ENCODE data around the gene CDS2. TPM values are rescaled to one million over a fixed set of nuclear protein-coding genes. Genes with fewer than 3 reads are reported as not detected.
A peak's percentile ranks its signal among the peaks of the same experiment; 100 is the strongest.

CDS2 gene
- total and polyA plus RNA-seq, 2 of the 13 experiments (the other 11 are each of a cell fraction or from before 2014, with no cell fraction given) = 81.3 to 153 TPM

GRCh38 chr20:5078399-5078958 lies 48.3 kb upstream of the CDS2 start (continued):
- no peak for TF ChIP-seq ZBTB40 (IDR thresholded peaks at IDR 0.05)
- no peak for TF ChIP-seq ZBTB40 (CRISPR knock-in tag; IDR thresholded peaks at IDR 0.05)
- TF ChIP-seq JUN (CRISPR knock-in tag; IDR thresholded peaks at IDR 0.05) = 0 out of 2 replicates have a peak, but pooled peaks have one; percentile 47
- TF ChIP-seq ZBTB38 (CRISPR knock-in tag; IDR thresholded peaks at IDR 0.05) = 0 out of 2 replicates have a peak, but pooled peaks have one; percentile 50
- TF ChIP-seq ZNF230 (CRISPR knock-in tag; IDR thresholded peaks at IDR 0.05) = peak; percentile 41; the same call in 1 of the 2 replicates
- no peak for TF ChIP-seq ZNF761 (CRISPR knock-in tag; conservative IDR thresholded peaks at IDR 0.05)
- no peak for TF ChIP-seq ZNF674 (CRISPR knock-in tag; IDR thresholded peaks at IDR 0.05; ENCODE audit: low read depth)
- TF ChIP-seq ERF (CRISPR knock-in tag; IDR thresholded peaks at IDR 0.05) = no peak
- peak; percentile 40; the same call in 1 of the 2 replicates for TF ChIP-seq TBX2 (CRISPR knock-in tag; IDR thresholded peaks at IDR 0.05; ENCODE audit: borderline replicate concordance)
- TF ChIP-seq TBP (CRISPR knock-in tag; IDR thresholded peaks at IDR 0.05) = no peak
- TF ChIP-seq KDM5A (IDR thresholded peaks at IDR 0.05; ENCODE audit: borderline replicate concordance, low read length) = no peak
- TF ChIP-seq NPAS2 (CRISPR knock-in tag; IDR thresholded peaks at IDR 0.05; ENCODE audit: borderline replicate concordance) = no peak
- TF ChIP-seq KDM2A (CRISPR knock-in tag; IDR thresholded peaks at IDR 0.05; ENCODE audit: borderline replicate concordance, low read depth) = no peak
- TF ChIP-seq SMARCC2 (IDR thresholded peaks at IDR 0.05) = no peak
- TF ChIP-seq RARA (CRISPR knock-in tag; IDR thresholded peaks at IDR 0.05) = no peak; the same call in 1 of the 2 replicates
- no peak for TF ChIP-seq HMG20B (CRISPR knock-in tag; conservative IDR thresholded peaks at IDR 0.05)
- no peak for TF ChIP-seq ELF3 (CRISPR knock-in tag; IDR thresholded peaks at IDR 0.05)
- TF ChIP-seq STAT5B (CRISPR knock-in tag; IDR thresholded peaks at IDR 0.05) = no peak
- TF ChIP-seq, protein P1, sequence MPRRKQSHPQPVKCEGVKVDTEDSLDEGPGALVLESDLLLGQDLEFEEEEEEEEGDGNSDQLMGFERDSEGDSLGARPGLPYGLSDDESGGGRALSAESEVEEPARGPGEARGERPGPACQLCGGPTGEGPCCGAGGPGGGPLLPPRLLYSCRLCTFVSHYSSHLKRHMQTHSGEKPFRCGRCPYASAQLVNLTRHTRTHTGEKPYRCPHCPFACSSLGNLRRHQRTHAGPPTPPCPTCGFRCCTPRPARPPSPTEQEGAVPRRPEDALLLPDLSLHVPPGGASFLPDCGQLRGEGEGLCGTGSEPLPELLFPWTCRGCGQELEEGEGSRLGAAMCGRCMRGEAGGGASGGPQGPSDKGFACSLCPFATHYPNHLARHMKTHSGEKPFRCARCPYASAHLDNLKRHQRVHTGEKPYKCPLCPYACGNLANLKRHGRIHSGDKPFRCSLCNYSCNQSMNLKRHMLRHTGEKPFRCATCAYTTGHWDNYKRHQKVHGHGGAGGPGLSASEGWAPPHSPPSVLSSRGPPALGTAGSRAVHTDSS (CRISPR knock-in tag; conservative IDR thresholded peaks at IDR 0.05) = no peak
- TF ChIP-seq CEBPG (CRISPR knock-in tag; IDR thresholded peaks at IDR 0.05) = no peak

All from HepG2 (cell line).